Measurements from ENCODE around the gene ZEB1.
"Not testable (repeated sequence)": the region's sequence is repeated elsewhere in the genome, so short reads cannot be mapped to it uniquely, and the experiment has no call there.

The ZEB1 gene

GRCh38 chr10:31515819-31516402 is 196.9 kb downstream of the ZEB1 start:
- no peak for DNase-seq

- no peak for DNase-seq
These were observed 202.2 kb downstream of the ZEB1 start for GRCh38 chr10:31520986-31521831.

GRCh38 chr10:31522820-31523219 is 203.8 kb downstream of the ZEB1 start:
- DNase-seq: no peak

GRCh38 chr10:31524460-31524859 is 205.4 kb downstream of the ZEB1 start:
- no peak for DNase-seq

GRCh38 chr10:31526178-31526577 is 207.2 kb downstream of the ZEB1 start:
- no peak for DNase-seq

GRCh38 chr10:31526681-31527080 is 207.7 kb downstream of the ZEB1 start:
- DNase-seq: no peak

- DNase-seq: no peak
These were observed 209.8 kb downstream of the ZEB1 start for GRCh38 chr10:31528831-31529230.

GRCh38 chr10:31536302-31536701 is 217.3 kb downstream of the ZEB1 start:
- no peak for DNase-seq

GRCh38 chr10:31549896-31550295 is 230.9 kb downstream of the ZEB1 start:
- no peak for DNase-seq

- DNase-seq: no peak
These were observed 235.5 kb downstream of the ZEB1 start for GRCh38 chr10:31554556-31554955.

- DNase-seq: no peak
These were observed 238.8 kb downstream of the ZEB1 start for GRCh38 chr10:31557854-31558253.

GRCh38 chr10:31568252-31568861 is 249.3 kb downstream of the ZEB1 start:
- not testable (repeated sequence) for DNase-seq

GRCh38 chr10:31574577-31574976 is 255.6 kb downstream of the ZEB1 start:
- DNase-seq: no peak

- DNase-seq: no peak
These were observed 259.3 kb downstream of the ZEB1 start for GRCh38 chr10:31578181-31578852.

GRCh38 chr10:31578951-31579350 is 259.9 kb downstream of the ZEB1 start:
- DNase-seq: no peak

All from stimulated activated CD4-positive, alpha-beta T cell treated with anti-CD3 and anti-CD28 coated beads, Interleukin-4, amount 100 ng/mL, for 24 hours (primary cell).